Activated naive CD4-positive, alpha-beta T cell treated with Interleukin-2 at 50 U/mL for 16 hours (primary cell): ENCODE data around the gene L2HGDH.

ENCODE experiments used
- DNase-seq: peaks from one replicate; pipeline ENCODE4 v3.0.0-alpha.2; 2020

Gene L2HGDH

GRCh38 chr14:50272498-50272897 is 39.5 kb downstream of the L2HGDH start:
- DNase-seq = no peak

- no peak for DNase-seq
Measured at GRCh38 chr14:50270932-50271331, 41.1 kb downstream of the L2HGDH start.

DNA sequence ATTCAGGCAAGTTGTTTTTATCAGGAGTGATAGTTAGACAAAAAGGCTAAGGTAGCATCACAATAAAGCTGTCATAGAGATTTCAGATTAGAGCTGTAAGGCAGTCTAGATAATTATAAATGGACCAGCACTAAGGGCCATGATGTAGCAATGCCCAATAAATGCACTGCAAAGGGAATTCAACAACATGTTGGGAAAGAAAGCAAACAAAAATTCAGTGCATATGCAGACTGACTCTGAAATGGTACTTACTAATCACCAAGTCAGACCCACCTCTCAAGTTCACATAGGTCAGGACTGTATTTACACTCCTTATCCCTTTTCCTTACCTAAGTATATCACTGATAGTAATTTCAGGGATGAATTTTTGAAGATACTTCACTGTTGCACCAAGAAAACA is 47.0 kb downstream of the L2HGDH start:
- no peak for DNase-seq

DNA sequence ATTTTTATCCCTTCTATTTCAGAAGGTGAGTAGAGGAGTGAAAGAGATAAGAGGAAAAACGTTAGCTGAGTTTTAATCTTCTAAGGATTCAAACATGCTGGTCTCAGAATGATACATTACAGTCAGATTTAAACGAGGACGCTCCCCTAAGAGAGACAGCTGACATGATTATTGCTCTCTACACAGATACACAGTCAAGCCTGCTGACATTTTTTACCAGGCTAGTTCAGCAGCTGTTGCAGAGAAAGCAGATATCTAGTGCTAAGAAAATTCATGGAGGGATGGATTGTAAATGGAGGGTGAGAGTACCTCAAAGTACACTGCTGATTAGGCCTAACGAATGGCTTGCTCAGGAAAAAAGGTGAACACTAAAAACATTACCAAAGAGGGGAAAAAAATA is 48.7 kb downstream of the L2HGDH start:
- DNase-seq = no peak

DNA sequence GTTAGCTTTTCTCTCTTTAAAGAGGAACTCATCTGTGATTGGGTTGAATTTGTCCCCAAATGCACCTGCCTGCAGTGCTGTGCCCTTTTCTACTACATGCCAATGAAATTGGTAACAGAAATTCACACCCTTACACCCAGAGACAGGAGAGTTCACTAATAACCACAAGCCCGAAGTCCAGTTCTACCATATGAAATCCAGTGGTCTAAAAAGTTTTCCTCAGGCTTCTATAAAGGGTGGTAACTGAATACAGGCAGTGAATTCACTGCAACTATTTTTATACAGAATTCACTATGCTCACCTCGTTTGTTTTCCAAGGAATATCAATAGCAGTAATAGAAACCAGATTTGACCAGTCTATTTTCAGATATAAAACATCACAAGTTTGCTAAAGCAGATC is 49.2 kb downstream of the L2HGDH start:
- no peak for DNase-seq

DNA sequence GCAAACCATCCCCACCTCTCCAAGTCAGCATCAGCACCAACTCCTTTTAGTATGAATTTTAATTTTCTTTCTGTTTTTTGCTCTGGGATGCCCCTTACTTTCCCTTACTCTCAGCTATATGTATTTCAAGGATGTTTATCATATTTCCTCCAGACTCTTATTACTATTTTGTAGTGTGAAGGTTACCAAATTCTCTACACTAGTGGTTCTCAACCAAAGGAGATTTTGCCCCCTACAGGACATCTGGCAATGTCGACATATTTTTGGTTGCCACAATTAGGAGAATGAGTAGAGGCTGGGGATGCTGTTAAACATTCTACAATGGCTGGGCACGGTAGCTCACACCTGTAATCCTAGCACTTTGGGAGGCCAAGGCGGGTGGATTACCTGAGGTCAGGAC is 51.5 kb downstream of the L2HGDH start:
- peak; percentile 7 for DNase-seq

DNA sequence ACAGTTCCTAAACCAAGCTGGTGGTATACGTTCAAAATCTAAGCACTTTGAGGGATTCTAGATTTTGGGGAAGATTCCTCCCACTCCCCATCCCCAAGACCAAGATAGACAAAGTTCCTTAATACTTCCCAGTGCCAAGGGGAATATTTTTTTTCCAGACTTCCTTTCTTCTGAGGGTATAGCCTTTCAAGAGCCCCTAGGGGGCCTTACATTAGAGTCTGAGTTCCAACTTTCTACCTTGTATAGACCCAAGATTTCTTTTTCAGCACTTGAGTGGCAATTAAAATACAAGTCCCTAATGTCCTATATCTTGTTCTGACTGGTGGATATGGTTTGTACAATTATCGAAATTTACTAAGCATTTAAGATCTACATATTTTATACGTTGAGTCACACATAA is 52.0 kb downstream of the L2HGDH start:
- no peak for DNase-seq

GRCh38 chr14:50257732-50258131 is 54.3 kb downstream of the L2HGDH start:
- DNase-seq = no peak

DNA sequence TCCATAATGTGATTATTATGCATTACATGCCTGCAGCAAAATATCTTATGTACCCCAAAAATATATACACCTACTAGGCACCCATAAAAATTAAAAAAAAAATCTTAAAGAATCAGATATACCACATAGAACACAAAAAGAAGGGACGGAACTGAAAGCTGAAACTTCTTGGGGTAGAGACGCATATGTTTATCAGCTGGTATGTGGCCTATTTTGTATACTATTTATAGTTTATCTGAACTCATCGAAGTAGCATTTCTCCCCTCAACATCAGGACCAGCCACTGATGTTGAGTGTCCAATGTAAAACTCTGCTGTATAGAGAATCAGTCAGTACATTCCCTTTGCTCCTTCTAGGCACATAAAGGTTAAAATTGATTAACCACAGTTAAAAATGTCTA is 57.8 kb downstream of the L2HGDH start:
- DNase-seq = no peak

- no peak for DNase-seq
Measured at GRCh38 chr14:50249136-50249775, 62.8 kb downstream of the L2HGDH start.

DNA sequence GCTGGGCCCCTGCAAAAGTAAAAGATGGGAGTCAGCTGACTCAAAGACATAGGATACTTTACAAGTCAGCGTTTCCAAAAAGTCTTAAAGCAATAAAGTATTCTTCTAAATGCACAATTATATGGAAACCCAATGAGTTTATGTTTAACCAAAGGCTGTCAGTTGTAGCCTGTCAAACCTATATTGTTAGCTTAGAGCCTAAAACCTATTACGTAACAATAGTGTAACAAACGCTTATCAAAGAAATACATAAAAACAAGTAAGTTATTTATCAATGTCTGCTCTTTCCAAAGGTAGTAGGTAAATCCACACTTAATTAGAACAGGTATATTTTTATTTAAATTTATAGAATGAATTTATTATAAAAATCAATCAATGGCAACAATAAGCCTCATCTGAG is 64.8 kb downstream of the L2HGDH start:
- DNase-seq = no peak

GRCh38 chr14:50242566-50243310 is 69.3 kb downstream of the L2HGDH start:
- DNase-seq = no peak

DNA sequence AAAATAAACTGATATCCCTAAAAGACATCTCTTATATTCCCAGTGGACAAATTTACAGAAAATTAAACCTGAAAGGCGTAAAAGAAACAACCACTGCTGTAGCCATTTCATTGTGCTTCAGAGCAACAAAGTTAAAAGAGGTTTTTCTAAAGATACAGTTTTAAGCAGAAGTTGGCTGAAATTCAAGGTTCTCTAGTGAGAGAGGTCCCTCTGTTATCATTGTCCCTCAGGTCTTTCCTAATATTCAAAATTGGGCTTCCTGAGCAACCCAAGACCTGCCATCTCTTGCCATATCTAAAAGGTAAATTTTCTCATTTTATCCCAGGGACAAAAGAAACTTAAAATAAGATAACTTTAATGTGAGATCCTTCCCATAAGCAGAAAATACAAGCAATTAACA is 69.9 kb downstream of the L2HGDH start:
- DNase-seq = no peak

- DNase-seq = no peak
Measured at GRCh38 chr14:50237427-50237826, 74.6 kb downstream of the L2HGDH start.

DNA sequence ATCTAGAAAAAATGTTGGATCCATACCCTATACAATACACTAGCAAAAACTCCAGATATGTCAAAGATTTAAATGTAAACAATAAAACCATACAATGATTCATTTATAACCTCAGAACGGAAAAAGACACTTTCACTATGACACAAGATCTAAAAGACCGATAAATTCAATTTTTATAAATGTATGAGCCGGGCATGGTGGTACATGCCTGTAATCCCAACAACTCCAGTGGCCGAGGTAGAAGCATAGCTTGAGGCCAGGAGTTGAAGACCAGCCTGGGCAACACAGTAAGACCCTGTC is 78.1 kb downstream of the L2HGDH start:
- no peak for DNase-seq

DNA sequence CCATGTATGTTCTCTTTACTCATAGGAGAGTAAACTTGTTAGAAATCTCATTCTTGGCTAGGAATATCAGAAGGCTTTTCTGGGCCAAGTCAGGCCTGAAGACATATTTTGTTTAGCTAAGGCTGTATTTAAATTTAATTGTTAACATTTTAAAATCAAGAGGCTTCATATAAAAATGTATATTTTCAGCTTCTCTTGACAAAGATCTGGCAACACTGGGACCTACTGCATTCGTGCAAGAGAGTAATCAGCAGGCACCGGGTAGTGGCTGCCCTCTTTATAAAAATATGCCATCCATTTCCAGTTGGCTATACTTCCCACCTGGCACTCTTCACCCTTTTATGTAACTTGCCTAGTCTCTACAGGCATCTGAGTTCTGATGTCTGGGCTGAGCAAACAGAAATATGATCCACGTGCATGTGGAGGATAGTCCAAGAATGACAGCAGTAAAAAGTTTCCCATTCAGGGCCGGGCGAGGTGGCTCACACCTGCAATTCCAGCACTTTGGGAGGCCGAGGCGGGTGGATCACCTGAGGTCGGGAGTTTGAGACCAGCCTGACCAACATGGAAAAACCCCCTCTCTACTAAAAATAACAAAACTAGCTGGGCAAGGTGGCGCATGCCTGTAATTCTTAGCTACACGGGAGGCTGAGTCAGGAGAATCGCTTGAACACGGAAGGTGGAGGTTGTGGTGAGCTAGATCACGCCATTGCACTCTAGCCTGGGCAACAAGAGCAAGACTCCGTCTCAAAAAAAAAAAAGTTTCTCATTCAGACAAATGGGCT is 78.7 kb downstream of the L2HGDH start:
- DNase-seq = peak; percentile 49

GRCh38 chr14:50232276-50232642 is 79.8 kb downstream of the L2HGDH start:
- no peak for DNase-seq

- peak; percentile 83 for DNase-seq
Measured at GRCh38 chr14:50231475-50232275, 80.4 kb downstream of the L2HGDH start, which contains the start of gene SOS2. Gene SOS2 (minus strand): TSS chr14:50231578. CDS start chr14:50231283, 295 bp downstream.

- peak; percentile 43 for DNase-seq
Measured at GRCh38 chr14:50230701-50231474, 81.1 kb downstream of the L2HGDH start.

GRCh38 chr14:50230401-50230700 is 81.7 kb downstream of the L2HGDH start:
- DNase-seq = no peak

DNA sequence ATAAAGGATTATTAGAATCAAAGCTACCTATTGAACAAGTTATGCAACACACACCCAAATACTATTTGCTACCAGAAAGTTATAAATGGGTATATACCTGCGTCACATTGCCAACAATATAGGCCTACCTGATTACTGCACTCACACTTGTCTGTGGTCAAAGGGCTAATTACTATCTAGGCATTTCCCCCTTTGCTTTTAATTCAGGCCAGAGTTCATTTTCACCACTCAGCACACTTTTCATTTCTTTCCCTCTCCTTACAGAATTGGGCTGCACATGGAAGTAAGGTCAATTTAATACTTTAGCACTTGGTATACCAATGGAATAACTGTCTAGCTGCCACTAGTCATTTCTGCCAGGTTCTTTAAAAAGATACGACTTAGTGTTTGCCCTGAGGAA is 82.3 kb downstream of the L2HGDH start:
- DNase-seq = no peak

DNA sequence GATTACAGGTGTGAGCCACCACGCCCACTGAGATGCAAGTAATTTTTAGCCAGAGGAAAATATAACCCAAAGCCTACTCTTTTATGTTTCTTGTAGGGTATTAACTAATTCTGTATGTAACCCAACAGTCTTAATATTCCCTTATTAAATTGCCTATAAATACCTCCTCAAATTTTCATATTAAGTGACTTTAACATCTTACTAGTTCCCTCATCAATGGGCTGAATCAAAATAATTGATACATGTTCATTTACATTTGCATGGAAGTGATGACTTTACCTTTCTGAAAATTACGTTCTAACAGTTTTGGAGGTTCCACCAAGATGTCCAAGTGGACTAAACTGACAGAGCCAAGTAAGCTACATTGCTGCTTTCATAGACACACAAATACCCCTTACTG is 83.7 kb downstream of the L2HGDH start:
- no peak for DNase-seq

- DNase-seq = no peak
Measured at GRCh38 chr14:50225974-50226297, 86.1 kb downstream of the L2HGDH start.
